GM21737 (cell line): ENCODE data around the gene SOCS1.

Source experiments
- ATAC-seq: cut with Tn5 transposase; IDR thresholded peaks from one replicate; pipeline ENCODE4 v1.9.1; 2021; ENCODE audit warnings: mild to moderate bottlenecking, moderate library complexity; ENCODE audit not compliant: unreplicated experiment

The SOCS1 gene

GRCh38 chr16:11263737-11264136 lies 7.7 kb upstream of the SOCS1 start:
- no peak for ATAC-seq

GRCh38 chr16:11262915-11263314 lies 6.9 kb upstream of the SOCS1 start:
- ATAC-seq, result no peak

- ATAC-seq, result no peak
Measured at GRCh38 chr16:11260596-11260966, 4.6 kb upstream of the SOCS1 start.

GRCh38 chr16:11259655-11260595 lies 3.9 kb upstream of the SOCS1 start:
- no peak for ATAC-seq

- ATAC-seq, result no peak
Measured at GRCh38 chr16:11258553-11259492, 2.8 kb upstream of the SOCS1 start.

GRCh38 chr16:11257131-11257938 lies 1.3 kb upstream of the SOCS1 start:
- no peak for ATAC-seq

- ATAC-seq, result no peak
Measured at GRCh38 chr16:11256661-11257130, 692 bp upstream of the SOCS1 start.

- ATAC-seq, result peak; percentile 3
Measured at GRCh38 chr16:11254913-11255736, 879 bp downstream of the SOCS1 start.

GRCh38 chr16:11253995-11254912 lies 1.8 kb downstream of the SOCS1 start:
- no peak for ATAC-seq

GRCh38 chr16:11253009-11253994 lies 2.7 kb downstream of the SOCS1 start:
- ATAC-seq, result no peak

- no peak for ATAC-seq
Measured at GRCh38 chr16:11252482-11252931, 3.5 kb downstream of the SOCS1 start.

GRCh38 chr16:11251525-11252481 lies 4.2 kb downstream of the SOCS1 start:
- no peak for ATAC-seq

GRCh38 chr16:11250786-11251524 lies 5.0 kb downstream of the SOCS1 start:
- ATAC-seq, result no peak

- no peak for ATAC-seq
Measured at GRCh38 chr16:11250091-11250785, 5.8 kb downstream of the SOCS1 start.
